HCT116 (cell line): ENCODE data around the gene SELENON.
A peak's percentile ranks its signal among the peaks of the same experiment; 100 is the strongest.

Experiments
- POLR2A ChIP-seq: IDR thresholded peaks from 2 replicates; pipeline ENCODE4 v1.7.0; 2011; ENCODE audit warnings: borderline replicate concordance; ENCODE audit not compliant: insufficient read depth, insufficient read length; ENCODE audit errors: extremely low read depth
- ZNF274 ChIP-seq: fragments of 200-500 bp; sonication (Bioruptor generic); IDR thresholded peaks from 2 replicates; pipeline ENCODE4 v1.6.1; 2014; ENCODE audit warnings: mild to moderate bottlenecking, low read depth, low read length, inconsistent platforms
- TF ChIP-seq, protein P1 (sequence below), 3 experiments: fragments of 200-600 bp in 1 of 3; sonication (generic) in 1 of 3; IDR thresholded peaks in 2 of 3; conservative IDR thresholded peaks in 1 of 3; 2 replicates each; pipeline ENCODE4 v1.5.1; 2012 to 2017; ENCODE audit warnings: low read depth in 2 of 3, low read length in 2 of 3, antibody characterized with exemption in 1 of 3, borderline replicate concordance in 1 of 3, control low read depth in 1 of 3, mild to moderate bottlenecking in 1 of 3, mixed read lengths in 1 of 3, mixed run types in 1 of 3, moderate library complexity in 1 of 3; ENCODE audit not compliant: insufficient read depth in 1 of 3

DNA sequence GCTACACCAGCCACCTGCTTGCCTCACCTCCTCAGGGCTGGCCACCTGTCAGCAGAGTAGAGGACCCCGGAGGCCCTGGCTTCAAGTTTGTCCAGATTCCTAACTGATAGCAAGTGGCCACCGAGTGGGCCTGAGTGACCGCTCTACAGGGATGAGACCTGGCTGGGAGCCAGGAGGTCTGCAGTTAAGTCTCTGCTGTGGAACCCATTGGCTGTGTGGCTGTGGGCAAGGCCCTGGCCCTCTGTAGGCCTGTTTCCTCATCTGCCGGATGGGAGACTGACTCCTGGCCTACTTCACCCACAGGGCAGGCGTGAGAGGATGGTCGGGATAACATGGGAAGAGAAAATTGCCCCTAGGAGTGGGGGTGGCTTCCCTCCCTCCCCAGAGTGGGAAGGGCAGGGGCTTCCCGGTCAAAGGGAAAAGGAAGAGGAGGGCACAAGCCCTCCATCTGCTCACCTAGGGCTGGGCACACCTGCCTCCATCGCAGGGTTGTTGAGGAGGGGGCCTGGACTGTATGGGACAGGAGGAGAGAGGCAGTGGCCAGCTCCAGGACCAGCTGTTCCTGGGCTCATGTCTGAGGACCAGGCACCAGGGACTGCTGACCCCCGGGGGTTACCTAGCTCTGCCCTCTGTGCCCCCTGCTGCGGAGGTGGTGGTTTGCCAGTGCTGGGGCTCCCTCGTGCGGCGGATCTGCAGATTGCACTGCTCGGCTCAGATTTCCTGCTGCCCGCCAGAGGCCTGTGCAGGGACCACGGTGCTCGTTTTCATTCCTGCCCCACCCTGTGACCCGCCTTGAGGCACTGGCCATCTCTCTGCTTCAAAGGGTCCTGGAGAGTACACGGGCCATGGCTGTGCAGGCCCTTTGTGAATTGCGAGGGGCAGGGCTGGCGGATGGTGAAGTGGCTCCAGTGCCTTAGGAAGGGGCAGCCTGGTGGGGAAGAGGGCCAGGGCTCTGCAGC lies 10.6 kb downstream of the SELENON start:
- TF ChIP-seq ZNF274 (no peak), POLR2A (no peak)
- TF ChIP-seq, protein P1, sequence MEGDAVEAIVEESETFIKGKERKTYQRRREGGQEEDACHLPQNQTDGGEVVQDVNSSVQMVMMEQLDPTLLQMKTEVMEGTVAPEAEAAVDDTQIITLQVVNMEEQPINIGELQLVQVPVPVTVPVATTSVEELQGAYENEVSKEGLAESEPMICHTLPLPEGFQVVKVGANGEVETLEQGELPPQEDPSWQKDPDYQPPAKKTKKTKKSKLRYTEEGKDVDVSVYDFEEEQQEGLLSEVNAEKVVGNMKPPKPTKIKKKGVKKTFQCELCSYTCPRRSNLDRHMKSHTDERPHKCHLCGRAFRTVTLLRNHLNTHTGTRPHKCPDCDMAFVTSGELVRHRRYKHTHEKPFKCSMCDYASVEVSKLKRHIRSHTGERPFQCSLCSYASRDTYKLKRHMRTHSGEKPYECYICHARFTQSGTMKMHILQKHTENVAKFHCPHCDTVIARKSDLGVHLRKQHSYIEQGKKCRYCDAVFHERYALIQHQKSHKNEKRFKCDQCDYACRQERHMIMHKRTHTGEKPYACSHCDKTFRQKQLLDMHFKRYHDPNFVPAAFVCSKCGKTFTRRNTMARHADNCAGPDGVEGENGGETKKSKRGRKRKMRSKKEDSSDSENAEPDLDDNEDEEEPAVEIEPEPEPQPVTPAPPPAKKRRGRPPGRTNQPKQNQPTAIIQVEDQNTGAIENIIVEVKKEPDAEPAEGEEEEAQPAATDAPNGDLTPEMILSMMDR (IDR thresholded peaks at IDR 0.05 in 2 of 3, conservative IDR thresholded peaks at IDR 0.05 in 1 of 3; ENCODE audit: borderline replicate concordance in 1 of 3, insufficient read depth in 1 of 3, low read depth in 2 of 3, low read length in 2 of 3) = peak; percentile 77 to 93 (median 91)
